Neural progenitor cell (in vitro differentiated cells): ENCODE measurements around the gene CERK.

Experiments
- CTCF ChIP-seq: fragments of 200-600 bp; sonication (generic); IDR thresholded peaks from 2 replicates; pipeline ENCODE4 v1.5.1; 2017; ENCODE audit warnings: antibody characterized with exemption, mild to moderate bottlenecking
- EZH2 ChIP-seq: fragments of 200-600 bp; sonication (generic); IDR thresholded peaks from 2 replicates; pipeline ENCODE4 v1.6.1; 2017; ENCODE audit warnings: antibody characterized with exemption, mild to moderate bottlenecking, moderate library complexity
- EZH2phosphoT487 ChIP-seq: fragments of 200-600 bp; sonication (generic); IDR thresholded peaks from 2 replicates; pipeline ENCODE4 v1.6.1; 2017; ENCODE audit warnings: antibody characterized with exemption

GRCh38 chr22:46750530-46750800 lies 12.4 kb upstream of the CERK start:
- no peak for TF ChIP-seq EZH2phosphoT487
- TF ChIP-seq EZH2: no peak
- no peak for TF ChIP-seq CTCF
